Heart left ventricle (tissue), 13 donors: ENCODE data around the gene HIPK2.

Experiments used
- CTCF ChIP-seq, 12 donors: fragments of 200-600 bp; sonication (generic) in 4 of 12; IDR thresholded peaks; one replicate each; pipeline versions ENCODE4 v1.5.0 to v1.8.0; 2018 to 2022; ENCODE audit warnings: antibody characterized with exemption in 12 of 12, mild to moderate bottlenecking in 5 of 12
- POLR2A ChIP-seq, 2 donors: fragments of 450-650 bp; IDR thresholded peaks; one replicate each; pipeline ENCODE4 v1.6.1; 2017; ENCODE audit warnings: antibody characterized with exemption in 2 of 2, mild to moderate bottlenecking in 2 of 2, moderate library complexity in 2 of 2
- donor health status: ischemic (EF 13 %, LVEDD 7.1; RV severe dilation, severe dysfunction).
- donor health status: DM: no; HTN: yes; CAD: no.
- donor health status: DM: no; HTN: no; CAD: no.
- donor health status: ischemic (EF 25% LVEDD 6.9; RV normal size, moderate dysfunction).
- donor health status: ischemic (EF 25% LVEDD 5.7; RV mildly dilated, moderate dysfunction).
- donor health status: ischemic (EF 35%, LVEDD 5.7; RV mildly dilated, moderate dysfunction).
- donor health status: nonischemic (EF 11% LVEDD 7.7; RV severe dilation, severe dysfunction).
- donor health status: DM: yes; HTN: yes; CAD: no.
- donor health status: PGD.
- donor health status: ischemic (EF 29% LVEDD 5.4; RV normal size, mild dysfunction).
- donor health status: nonischemic (EF 23%, LVEDD 6.1; RV moderate dilation, normal function).

GRCh38 chr7:139753081-139753692, 24.6 kb downstream of the HIPK2 start:
- TF ChIP-seq CTCF (IDR thresholded peaks at IDR 0.05) (peak in 2 of 12 donors; percentile 16 to 18), POLR2A (IDR thresholded peaks at IDR 0.05) (no peak)
